Type B pancreatic cell (in vitro differentiated cells): ENCODE results near the gene BFSP1. TPM values are rescaled to one million over a fixed set of nuclear protein-coding genes. Genes with fewer than 3 reads are reported as not detected.
A peak's percentile ranks its signal among the peaks of the same experiment; 100 is the strongest.

ENCODE experiments used
- DNase-seq: peaks from one replicate; pipeline ENCODE4 v3.0.0; 2021; ENCODE audit warnings: mixed read lengths; ENCODE audit not compliant: unreplicated experiment; ENCODE audit errors: extremely low spot score
- H3K27ac Mint-ChIP-seq: 2 replicates; pipeline ENCODE4 v1.8.0; 2021; ENCODE audit warnings: mild to moderate bottlenecking, mixed read lengths
- H3K27me3 Mint-ChIP-seq: 2 replicates; pipeline ENCODE4 v1.8.0; 2021; ENCODE audit warnings: mixed read lengths
- H3K36me3 Mint-ChIP-seq: 2 replicates; pipeline ENCODE4 v1.8.0; 2021; ENCODE audit warnings: mixed read lengths
- H3K4me1 Mint-ChIP-seq: one replicate; pipeline ENCODE4 v1.8.0; 2021; ENCODE audit warnings: mixed read lengths; ENCODE audit not compliant: unreplicated experiment
- H3K4me3 Mint-ChIP-seq: 2 replicates; pipeline ENCODE4 v1.8.0; 2021; ENCODE audit warnings: mild to moderate bottlenecking, mixed read lengths
- H3K9me3 Mint-ChIP-seq: 2 replicates; pipeline ENCODE4 v1.8.0; 2021; ENCODE audit warnings: mixed read lengths
- CTCF ChIP-seq: fragments of 200-600 bp; sonication (generic); conservative IDR thresholded peaks from 2 replicates; pipeline ENCODE4 v1.5.0; 2021; ENCODE audit warnings: antibody characterized with exemption, mild to moderate bottlenecking
- total RNA-seq: library from RNA; stranded (reverse); gene quantifications from 2 replicates; pipeline ENCODE4 v1.2.1, GENCODE V29; 2021; ENCODE audit warnings: low replicate concordance

Gene BFSP1
- total RNA-seq, 1 donor from 2014 or later, result 1.9 TPM

GRCh38 chr20:17555106-17555505 lies 23.9 kb upstream of the BFSP1 start:
- Mint-ChIP-seq H3K9me3 (no peaks in the 10 kb centered on the region), H3K27me3 (no peaks in the 10 kb centered on the region), H3K36me3 (no peaks in the 10 kb centered on the region), H3K4me3 (no peak overlapping the region), H3K27ac (no peak overlapping the region), H3K4me1 (peaks cover 19% of the 10 kb centered on the region)
- DNase-seq, result no peak
- TF ChIP-seq CTCF, result no peak

- no peaks in the 10 kb centered on the region for H3K27me3 Mint-ChIP-seq
These were observed 18.0 kb upstream of the BFSP1 start for GRCh38 chr20:17549131-17549530.

GRCh38 chr20:17545127-17545526 lies 13.9 kb upstream of the BFSP1 start:
- no peaks in the 10 kb centered on the region for H3K36me3 Mint-ChIP-seq
- H3K9me3 Mint-ChIP-seq, result no peaks in the 10 kb centered on the region
- H3K4me3 Mint-ChIP-seq, result no peak overlapping the region
- DNase-seq, result no peak
- no peaks in the 10 kb centered on the region for H3K27me3 Mint-ChIP-seq
- H3K27ac Mint-ChIP-seq, result peak overlapping the region; percentile 27
- no peak for TF ChIP-seq CTCF
- H3K4me1 Mint-ChIP-seq, result peaks cover 28% of the 10 kb centered on the region

More at GRCh38 chr20:17549131-17549530, 18.0 kb upstream of the BFSP1 start:
- Mint-ChIP-seq H3K9me3 (no peaks in the 10 kb centered on the region), H3K27ac (no peak overlapping the region), H3K4me3 (no peak overlapping the region), H3K36me3 (no peaks in the 10 kb centered on the region), H3K4me1 (peaks cover 17% of the 10 kb centered on the region)
- TF ChIP-seq CTCF, result no peak
- DNase-seq, result no peak

GRCh38 chr20:17543531-17544131 lies 12.5 kb upstream of the BFSP1 start:
- Mint-ChIP-seq H3K27me3 (no peaks in the 10 kb centered on the region), H3K4me1 (peaks cover 28% of the 10 kb centered on the region), H3K27ac (peak overlapping the region; percentile 48), H3K36me3 (no peaks in the 10 kb centered on the region), H3K9me3 (no peaks in the 10 kb centered on the region), H3K4me3 (no peak overlapping the region)
- DNase-seq, result no peak
- no peak for TF ChIP-seq CTCF

GRCh38 chr20:17542993-17543412 lies 11.8 kb upstream of the BFSP1 start:
- Mint-ChIP-seq H3K4me1 (peaks cover 28% of the 10 kb centered on the region), H3K9me3 (no peaks in the 10 kb centered on the region), H3K27ac (peak overlapping the region; percentile 48), H3K36me3 (no peaks in the 10 kb centered on the region), H3K27me3 (no peaks in the 10 kb centered on the region), H3K4me3 (peak overlapping the region; percentile 2)
- no peak for DNase-seq
- no peak for TF ChIP-seq CTCF
